Measurements from ENCODE around the gene RRP12. TPM values are rescaled to one million over a fixed set of nuclear protein-coding genes. Genes with fewer than 3 reads are reported as not detected.

RRP12 gene
- total and polyA plus RNA-seq, 2 experiments from 2014 or later, result 14.9 to 16.2 TPM

DNA sequence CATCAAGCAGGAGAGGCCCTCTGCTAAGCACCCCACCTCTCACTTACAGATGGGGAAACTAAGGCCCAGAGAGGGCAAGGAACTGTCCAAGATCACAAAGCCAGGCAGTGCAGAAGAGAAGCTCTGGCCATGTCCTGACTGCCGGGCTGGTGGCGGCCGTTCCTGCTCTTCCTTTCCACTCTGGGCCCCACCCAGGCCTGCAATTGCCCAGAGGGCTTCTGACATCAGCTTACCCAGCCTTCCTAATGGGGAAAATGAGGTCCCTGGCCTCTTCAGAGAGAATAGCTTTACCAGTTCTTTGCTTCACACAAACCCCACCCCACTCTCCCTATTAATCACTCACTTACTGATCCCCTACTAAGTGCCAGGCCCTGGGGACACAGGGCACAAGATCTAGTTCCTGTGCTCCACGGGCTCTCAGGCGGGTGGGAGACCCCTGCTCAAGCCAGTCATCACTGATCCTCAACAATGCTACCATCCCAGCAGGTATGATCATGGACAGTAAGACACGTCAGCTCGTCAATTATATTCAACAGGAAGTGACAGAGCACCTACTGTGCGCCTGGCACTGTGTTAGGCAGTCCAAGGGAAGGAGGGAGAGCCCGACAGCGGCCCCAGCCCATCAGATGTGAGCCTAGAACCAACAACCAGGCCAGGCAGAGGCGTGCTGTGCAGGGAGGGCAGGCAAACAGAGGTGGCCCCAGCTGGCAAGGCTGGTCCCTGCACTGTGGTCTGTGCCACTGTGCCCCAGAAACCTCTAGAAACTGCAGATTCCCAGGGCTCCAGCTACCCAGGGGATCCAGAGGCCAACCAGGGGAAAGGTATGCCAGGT is 40.2 kb downstream of the RRP12 start:
- no peaks in the 10 kb centered on the region for H3K4me1 ChIP-seq (ENCODE audit: low read depth)
- no peak overlapping the region for H3K27ac ChIP-seq
- DNase-seq (ENCODE audit: low read depth in 1 of 2, low spot score in 1 of 2), result no peak
- H3K36me3 ChIP-seq, result peaks cover 3% of the 10 kb centered on the region
- no peaks in the 10 kb centered on the region for H3K27me3 ChIP-seq
- TF ChIP-seq, protein P1, sequence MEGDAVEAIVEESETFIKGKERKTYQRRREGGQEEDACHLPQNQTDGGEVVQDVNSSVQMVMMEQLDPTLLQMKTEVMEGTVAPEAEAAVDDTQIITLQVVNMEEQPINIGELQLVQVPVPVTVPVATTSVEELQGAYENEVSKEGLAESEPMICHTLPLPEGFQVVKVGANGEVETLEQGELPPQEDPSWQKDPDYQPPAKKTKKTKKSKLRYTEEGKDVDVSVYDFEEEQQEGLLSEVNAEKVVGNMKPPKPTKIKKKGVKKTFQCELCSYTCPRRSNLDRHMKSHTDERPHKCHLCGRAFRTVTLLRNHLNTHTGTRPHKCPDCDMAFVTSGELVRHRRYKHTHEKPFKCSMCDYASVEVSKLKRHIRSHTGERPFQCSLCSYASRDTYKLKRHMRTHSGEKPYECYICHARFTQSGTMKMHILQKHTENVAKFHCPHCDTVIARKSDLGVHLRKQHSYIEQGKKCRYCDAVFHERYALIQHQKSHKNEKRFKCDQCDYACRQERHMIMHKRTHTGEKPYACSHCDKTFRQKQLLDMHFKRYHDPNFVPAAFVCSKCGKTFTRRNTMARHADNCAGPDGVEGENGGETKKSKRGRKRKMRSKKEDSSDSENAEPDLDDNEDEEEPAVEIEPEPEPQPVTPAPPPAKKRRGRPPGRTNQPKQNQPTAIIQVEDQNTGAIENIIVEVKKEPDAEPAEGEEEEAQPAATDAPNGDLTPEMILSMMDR (IDR thresholded peaks at IDR 0.05; ENCODE audit: low read depth, low read length), result no peak
- no peak overlapping the region for H3K4me3 ChIP-seq
- H3K9me3 ChIP-seq (ENCODE audit: low read depth), result no peaks in the 10 kb centered on the region

GRCh38 chr10:97358781-97359180 is 42.4 kb downstream of the RRP12 start:
- TF ChIP-seq, protein P1 (IDR thresholded peaks at IDR 0.05; ENCODE audit: low read depth, low read length), result no peak
- no peak overlapping the region for H3K27ac ChIP-seq
- H3K4me1 ChIP-seq (ENCODE audit: low read depth), result no peaks in the 10 kb centered on the region
- no peak overlapping the region for H3K4me3 ChIP-seq
- no peaks in the 10 kb centered on the region for H3K9me3 ChIP-seq (ENCODE audit: low read depth)
- DNase-seq (ENCODE audit: low read depth in 1 of 2, low spot score in 1 of 2), result no peak
- no peaks in the 10 kb centered on the region for H3K27me3 ChIP-seq
- no peaks in the 10 kb centered on the region for H3K36me3 ChIP-seq

DNA sequence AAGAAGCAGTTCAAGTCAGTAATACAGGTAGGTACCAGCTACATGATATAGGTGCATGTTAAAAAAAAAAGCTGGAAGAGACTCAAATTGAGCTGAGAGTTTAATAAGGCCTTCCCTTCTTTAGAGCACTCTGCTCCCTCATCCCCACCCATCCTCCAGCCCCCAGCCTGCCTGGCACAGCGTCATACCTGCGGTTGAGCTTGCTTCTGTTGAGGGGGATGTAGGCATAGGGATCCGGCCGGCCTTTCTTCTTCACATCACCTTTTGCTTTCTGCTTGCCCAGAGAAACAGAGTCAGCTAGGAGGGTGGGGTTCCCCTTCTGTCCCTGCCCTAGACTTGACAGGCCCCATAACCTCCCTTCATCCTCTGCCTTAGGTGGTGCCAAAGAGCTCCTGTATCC is 42.8 kb downstream of the RRP12 start:
- H3K36me3 ChIP-seq, result no peaks in the 10 kb centered on the region

GRCh38 chr10:97356918-97357317 is 44.2 kb downstream of the RRP12 start:
- Histone ChIP-seq H3K27me3 (no peaks in the 10 kb centered on the region), H3K4me3 (no peak overlapping the region), H3K9me3 (ENCODE audit: low read depth) (no peaks in the 10 kb centered on the region), H3K36me3 (no peaks in the 10 kb centered on the region), H3K27ac (no peak overlapping the region), H3K4me1 (ENCODE audit: low read depth) (no peaks in the 10 kb centered on the region)
- no peak for DNase-seq (ENCODE audit: low read depth in 1 of 2, low spot score in 1 of 2)
- TF ChIP-seq, protein P1 (IDR thresholded peaks at IDR 0.05; ENCODE audit: low read depth, low read length), result no peak

More for the DNA sequence above, 42.8 kb downstream of the RRP12 start:
- Histone ChIP-seq H3K27ac (no peak overlapping the region), H3K4me3 (no peak overlapping the region), H3K9me3 (ENCODE audit: low read depth) (no peaks in the 10 kb centered on the region), H3K27me3 (no peaks in the 10 kb centered on the region), H3K4me1 (ENCODE audit: low read depth) (no peaks in the 10 kb centered on the region)
- DNase-seq (ENCODE audit: low read depth in 1 of 2, low spot score in 1 of 2), result no peak
- TF ChIP-seq, protein P1 (IDR thresholded peaks at IDR 0.05; ENCODE audit: low read depth, low read length), result no peak

DNA sequence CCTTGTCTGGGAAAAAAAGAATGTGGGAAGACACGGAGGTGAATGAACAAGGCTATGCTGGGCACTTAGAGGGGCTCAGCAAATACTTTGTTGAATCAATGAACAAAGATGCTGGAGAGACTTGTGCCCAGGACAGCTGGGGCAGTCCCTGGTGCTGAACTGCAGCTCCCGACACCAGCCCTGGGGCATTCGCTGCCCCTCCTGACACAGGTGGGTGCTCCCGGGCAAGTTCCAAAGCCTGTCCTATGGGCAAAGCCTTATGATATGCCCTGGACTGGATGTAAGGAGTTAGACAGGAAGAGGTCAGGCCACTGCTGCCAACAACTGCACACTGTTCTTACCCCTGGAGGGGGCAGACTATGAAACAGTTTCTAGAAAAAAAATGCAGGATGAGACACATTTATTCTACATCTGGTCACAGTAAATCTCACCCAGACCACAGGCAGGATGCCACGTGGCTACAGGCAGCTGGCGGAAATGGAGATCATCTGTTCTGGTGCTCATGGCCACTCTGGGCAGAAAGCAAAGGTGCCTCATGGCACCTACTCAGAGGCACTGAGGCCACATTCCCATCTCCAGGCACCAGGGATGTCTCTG is 44.7 kb downstream of the RRP12 start:
- H3K36me3 ChIP-seq, result no peaks in the 10 kb centered on the region
- H3K27me3 ChIP-seq, result no peaks in the 10 kb centered on the region
- no peak for DNase-seq (ENCODE audit: low read depth in 1 of 2, low spot score in 1 of 2)
- no peaks in the 10 kb centered on the region for H3K4me1 ChIP-seq (ENCODE audit: low read depth)
- H3K9me3 ChIP-seq (ENCODE audit: low read depth), result no peaks in the 10 kb centered on the region
- no peak overlapping the region for H3K4me3 ChIP-seq
- TF ChIP-seq, protein P1 (IDR thresholded peaks at IDR 0.05; ENCODE audit: low read depth, low read length), result no peak
- no peak overlapping the region for H3K27ac ChIP-seq
